Lung (tissue), 12 donors: ENCODE data around the gene HHIP. TPM values are rescaled to one million over a fixed set of nuclear protein-coding genes. Genes with fewer than 3 reads are reported as not detected.

Experiments
- ATAC-seq: fragments of 200-7000 bp; cut with Tn5 transposase; one replicate; pipeline ENCODE4 v1.9.1; 2020; ENCODE audit warnings: moderate number of reproducible peaks; ENCODE audit not compliant: insufficient read depth, low FRiP score
- DNase-seq, 3 donors: peaks; one replicate each; pipeline ENCODE4 v3.0.0-alpha.2; 2013 to 2017
- H3K27ac ChIP-seq, 2 donors: one replicate each; pipeline ENCODE4 v1.5.1; 2013; ENCODE audit warnings: mild to moderate bottlenecking in 2 of 2, moderate library complexity in 2 of 2, control low read depth in 1 of 2, inconsistent platforms in 1 of 2, low read depth in 1 of 2, low read length in 1 of 2
- H3K27me3 ChIP-seq, 3 donors: one replicate each; pipeline ENCODE4 v1.5.1; 2013; ENCODE audit warnings: low read length in 2 of 3; ENCODE audit not compliant: control insufficient read depth in 3 of 3, insufficient read depth in 3 of 3
- H3K36me3 ChIP-seq, 4 donors: one replicate each; pipeline ENCODE4 v1.5.1; 2013; ENCODE audit warnings: low read length in 4 of 4, mild to moderate bottlenecking in 1 of 4, moderate library complexity in 1 of 4; ENCODE audit not compliant: control insufficient read depth in 4 of 4, insufficient read depth in 4 of 4
- H3K4me1 ChIP-seq, 5 donors: one replicate each; pipeline ENCODE4 v1.5.1; 2013; ENCODE audit warnings: low read length in 5 of 5, mild to moderate bottlenecking in 2 of 5, moderate library complexity in 1 of 5; ENCODE audit not compliant: control insufficient read depth in 5 of 5, insufficient read depth in 5 of 5
- H3K4me3 ChIP-seq: one replicate; pipeline ENCODE4 v1.5.1; 2013; ENCODE audit warnings: mild to moderate bottlenecking, control low read depth, moderate library complexity
- H3K9ac ChIP-seq, 2 donors: one replicate each; pipeline ENCODE4 v1.5.1; 2013; ENCODE audit warnings: low read length in 2 of 2, control low read depth in 1 of 2; ENCODE audit not compliant: insufficient read depth in 1 of 2
- H3K9me3 ChIP-seq, 4 donors: one replicate each; pipeline ENCODE4 v1.5.1; 2013; ENCODE audit warnings: low read length in 3 of 4, mild to moderate bottlenecking in 1 of 4, moderate library complexity in 1 of 4; ENCODE audit not compliant: control insufficient read depth in 4 of 4, insufficient read depth in 3 of 4
- CTCF ChIP-seq: IDR thresholded peaks from 2 replicates; pipeline ENCODE4 v1.5.1; 2012; ENCODE audit warnings: mild to moderate bottlenecking; ENCODE audit errors: control extremely low read depth, extremely low read depth
- WGBS, 2 donors: extraction: QIAGEN DNeasy Blood & Tissue Kit; methylation state at CpG; one replicate each; pipeline ENCODE4 v1.1.7; 2013; 5-methylcytosine and 5-hydroxymethylcytosine counted together
- polyA plus RNA-seq, 2 donors: library from polyadenylated mRNA; stranded (reverse); fragments of 200-250 nt; gene quantifications; one replicate each; pipeline ENCODE4 v1.2.1, GENCODE V29; 2013
- total RNA-seq, 2 donors: library from RNA; depleted of rRNA in 1 of 2; stranded (reverse); fragments of >200 nt in 1 of 2; gene quantifications; one replicate each; pipeline ENCODE4 v1.2.1, GENCODE V29; 2014 to 2021
- donor health status: control.
- donor health status: control.
- donor health status: Bipolar disorder and iron deficiency.
- donor health status: healthy.
- donor health status: DM: yes; HTN: yes; CAD: no.

Gene HHIP
- total and polyA plus RNA-seq, 4 donors: 11.6 to 116 (median 90.2) TPM

DNA sequence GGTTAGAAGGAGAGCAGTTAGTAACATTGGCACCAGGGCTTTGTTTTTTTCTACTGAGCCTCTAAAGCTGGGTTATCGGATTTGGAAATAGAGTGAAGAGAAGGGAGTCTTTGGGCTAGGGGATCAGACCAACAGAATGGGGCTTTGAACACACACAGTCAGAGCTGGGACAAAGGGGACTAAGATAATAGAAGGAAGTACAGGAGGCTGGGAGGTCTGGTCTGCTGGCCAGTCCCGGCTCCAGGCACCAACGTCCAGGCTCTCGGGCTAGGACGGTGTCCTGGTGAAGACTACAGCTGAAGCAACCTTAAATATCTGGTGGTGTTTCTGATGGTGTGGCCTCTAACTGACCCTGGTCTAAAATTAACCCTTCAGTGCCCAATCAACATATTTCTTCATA is 57.5 kb downstream of the HHIP start:
- Histone ChIP-seq H3K36me3 (peaks cover 0 to 3% (median 0%) of the 10 kb centered on the region in 4 donors), H3K4me3 (no peak overlapping the region), H3K4me1 (peaks cover 0 to 29% (median 0%) of the 10 kb centered on the region in 5 donors), H3K27ac (no peak overlapping the region), H3K9ac (no peak overlapping the region), H3K9me3 (peaks cover 0 to 4% (median 0%) of the 10 kb centered on the region in 4 donors), H3K27me3 (no peaks in the 10 kb centered on the region)
- DNase-seq: no peak
- TF ChIP-seq CTCF: no peak
- ATAC-seq: no peak
- WGBS, 2 donors: 86 to 88% methylated on average over 5 of the region's 5 CpGs

GRCh38 chr4:144705601-144706590 is 59.9 kb downstream of the HHIP start:
- 44 to 68% methylated on average over 6 of the region's 6 CpGs for WGBS, 2 donors
- H3K36me3 ChIP-seq: peaks cover 0 to 3% (median 0%) of the 10 kb centered on the region in 4 donors
- peaks cover 0 to 4% (median 0%) of the 10 kb centered on the region in 4 donors for H3K9me3 ChIP-seq
- no peak for TF ChIP-seq CTCF
- H3K27ac ChIP-seq: no peak overlapping the region
- no peaks in the 10 kb centered on the region for H3K27me3 ChIP-seq
- H3K9ac ChIP-seq: no peak overlapping the region
- no peak for ATAC-seq
- peaks cover 0 to 24% (median 0%) of the 10 kb centered on the region in 5 donors for H3K4me1 ChIP-seq
- H3K4me3 ChIP-seq: no peak overlapping the region
- DNase-seq: peak; percentile 32 to 70 (median 64)

- peaks cover 0 to 19% (median 0%) of the 10 kb centered on the region in 5 donors for H3K4me1 ChIP-seq
- H3K4me3 ChIP-seq: no peak overlapping the region
- no peak for TF ChIP-seq CTCF
- H3K27ac ChIP-seq: no peak overlapping the region
- 68 to 74% methylated on average over 2 of the region's 2 CpGs for WGBS, 2 donors
- ATAC-seq (no peak), DNase-seq (no peak)
- H3K27me3 ChIP-seq: no peaks in the 10 kb centered on the region
- H3K36me3 ChIP-seq: peaks cover 0 to 3% (median 0%) of the 10 kb centered on the region in 4 donors
- no peak overlapping the region for H3K9ac ChIP-seq
- peaks cover 0 to 4% (median 0%) of the 10 kb centered on the region in 4 donors for H3K9me3 ChIP-seq
Measured at GRCh38 chr4:144709159-144709558, 63.2 kb downstream of the HHIP start.
